Neutrophil (primary cell): ENCODE results near the gene GALNT6.

Experiments
- H3K27ac ChIP-seq: fragments of 200-600 bp; sonication (generic); 2 replicates; pipeline ENCODE4 v1.5.1; 2016; ENCODE audit warnings: mild to moderate bottlenecking, moderate library complexity
- H3K27me3 ChIP-seq: fragments of 200-600 bp; sonication (generic); 2 replicates; pipeline ENCODE4 v1.6.0; 2016; ENCODE audit warnings: mild to moderate bottlenecking
- H3K36me3 ChIP-seq: fragments of 200-600 bp; sonication (generic); 2 replicates; pipeline ENCODE4 v1.5.1; 2017
- H3K4me1 ChIP-seq, 2 experiments: fragments of 200-600 bp in 1 of 2; sonication (generic) in 1 of 2; 1 replicate in 1 of 2; 2 replicates in 1 of 2; pipeline versions ENCODE4 v1.5.1 to v1.6.1; 2013 to 2016; ENCODE audit warnings: low read depth in 1 of 2, low read length in 1 of 2, mild to moderate bottlenecking in 1 of 2, moderate library complexity in 1 of 2; ENCODE audit not compliant: control insufficient read depth in 1 of 2, insufficient read depth in 1 of 2
- H3K4me3 ChIP-seq, 2 experiments: fragments of 200-600 bp in 1 of 2; sonication (generic) in 1 of 2; 1 replicate in 1 of 2; 2 replicates in 1 of 2; pipeline ENCODE4 v1.5.1; 2013 to 2016; ENCODE audit warnings: low read depth in 1 of 2, low read length in 1 of 2, mild to moderate bottlenecking in 1 of 2, moderate library complexity in 1 of 2
- H3K9me3 ChIP-seq: fragments of 200-600 bp; sonication (generic); 2 replicates; pipeline ENCODE4 v1.5.1; 2016
- CTCF ChIP-seq: fragments of 200-600 bp; sonication (generic); IDR thresholded peaks from 2 replicates; pipeline ENCODE4 v1.5.1; 2016; ENCODE audit warnings: antibody characterized with exemption

The GALNT6 gene

GRCh38 chr12:51378749-51379148 is 12.5 kb downstream of the GALNT6 start:
- H3K4me3 ChIP-seq = no peak overlapping the region
- no peaks in the 10 kb centered on the region for H3K9me3 ChIP-seq
- no peaks in the 10 kb centered on the region for H3K27me3 ChIP-seq
- no peak for TF ChIP-seq CTCF
- H3K4me1 ChIP-seq = no peaks in the 10 kb centered on the region
- H3K36me3 ChIP-seq = no peaks in the 10 kb centered on the region
- H3K27ac ChIP-seq = no peak overlapping the region

DNA sequence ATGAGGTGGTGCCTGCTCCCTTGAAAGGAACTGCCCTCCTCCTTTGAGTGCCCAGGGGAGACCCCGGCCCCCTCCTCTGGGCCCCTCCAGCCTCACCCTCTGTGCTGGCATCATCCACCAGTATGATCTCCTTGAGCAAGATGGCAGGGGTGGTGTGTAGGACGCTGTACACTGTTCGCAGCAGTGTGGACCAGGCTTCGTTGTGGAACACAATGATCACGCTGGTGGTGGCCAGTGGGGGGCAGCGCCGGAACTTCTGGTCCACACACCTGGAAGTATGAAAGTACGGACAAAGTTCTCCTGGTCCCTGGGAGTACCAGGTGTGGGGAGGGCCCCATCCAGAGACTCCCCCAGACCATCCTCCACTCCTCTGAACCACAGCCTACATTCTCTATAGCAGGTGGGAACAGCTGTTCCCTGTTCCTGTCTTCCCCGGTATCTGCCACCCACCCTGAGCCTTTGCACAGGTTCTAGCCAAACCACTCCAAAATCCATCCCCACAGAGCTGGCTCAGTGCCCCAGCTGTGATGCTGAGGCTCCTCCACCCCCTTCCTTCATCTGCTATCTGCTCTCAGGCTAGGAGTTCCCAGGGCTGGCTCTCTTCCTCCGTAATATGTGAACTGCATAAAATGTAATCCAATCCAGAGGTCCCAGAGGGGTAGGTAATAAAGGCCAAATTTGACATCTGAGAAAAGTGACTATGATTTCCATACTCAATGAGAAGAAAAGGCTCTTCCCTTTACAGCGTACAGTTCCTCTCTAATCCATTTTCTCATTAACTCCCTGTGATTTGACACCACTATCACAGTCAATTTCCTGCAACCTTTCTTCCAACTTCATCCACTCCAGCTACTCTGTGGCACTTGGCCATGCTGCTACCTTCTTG is 13.9 kb downstream of the GALNT6 start:
- Histone ChIP-seq H3K27me3 (no peaks in the 10 kb centered on the region), H3K4me1 (peaks cover 0 to 7% of the 10 kb centered on the region in 2 experiments), H3K4me3 (no peak overlapping the region), H3K27ac (no peak overlapping the region), H3K9me3 (no peaks in the 10 kb centered on the region), H3K36me3 (no peaks in the 10 kb centered on the region)
- no peak for TF ChIP-seq CTCF

DNA sequence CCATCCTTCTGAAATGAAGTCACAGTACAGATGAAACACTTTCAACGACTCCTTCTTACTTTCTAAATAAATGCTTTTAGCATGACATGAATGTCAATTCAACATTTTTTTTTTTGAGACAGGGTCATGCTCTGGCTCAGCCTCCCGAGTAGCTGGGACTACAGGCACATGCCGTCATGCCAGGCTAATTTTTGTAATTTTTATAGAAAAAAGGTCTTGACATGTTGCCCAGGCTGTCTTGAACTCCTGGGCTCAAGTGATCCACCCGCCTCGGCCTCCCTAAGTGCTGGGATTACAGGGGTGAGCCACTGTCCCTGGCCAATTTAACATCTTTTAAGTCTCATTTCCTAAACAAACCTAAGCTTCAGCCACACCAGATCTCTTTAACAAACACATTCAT is 16.4 kb downstream of the GALNT6 start:
- no peak overlapping the region for H3K27ac ChIP-seq
- no peak overlapping the region for H3K4me3 ChIP-seq
- no peak for TF ChIP-seq CTCF
- H3K27me3 ChIP-seq = no peaks in the 10 kb centered on the region
- peaks cover 0 to 9% of the 10 kb centered on the region in 2 experiments for H3K4me1 ChIP-seq
- H3K9me3 ChIP-seq = no peaks in the 10 kb centered on the region
- H3K36me3 ChIP-seq = no peaks in the 10 kb centered on the region

DNA sequence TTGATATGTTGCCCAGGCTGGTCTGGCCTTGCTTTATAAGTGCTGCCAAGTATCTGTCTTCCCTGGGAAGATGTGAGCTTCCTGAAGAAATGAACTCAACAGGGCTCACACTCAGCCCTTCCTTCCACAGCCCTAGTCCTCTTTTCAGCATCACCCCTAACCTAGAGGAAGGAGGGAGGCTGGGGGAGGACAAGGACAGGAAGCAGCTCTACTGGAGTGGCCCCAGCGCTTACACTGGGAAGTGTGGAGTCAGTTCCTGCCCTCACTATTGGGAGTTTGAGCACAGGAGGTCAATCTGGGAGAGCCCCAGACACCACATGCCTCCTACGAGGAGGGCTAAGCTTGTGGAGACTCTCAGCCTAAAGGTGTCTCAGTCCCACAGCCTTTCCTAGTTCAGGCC is 16.8 kb downstream of the GALNT6 start:
- Histone ChIP-seq H3K36me3 (no peaks in the 10 kb centered on the region), H3K27ac (no peak overlapping the region), H3K27me3 (no peaks in the 10 kb centered on the region), H3K4me3 (no peak overlapping the region), H3K4me1 (peaks cover 3 to 14% of the 10 kb centered on the region in 2 experiments), H3K9me3 (no peaks in the 10 kb centered on the region)
- no peak for TF ChIP-seq CTCF

DNA sequence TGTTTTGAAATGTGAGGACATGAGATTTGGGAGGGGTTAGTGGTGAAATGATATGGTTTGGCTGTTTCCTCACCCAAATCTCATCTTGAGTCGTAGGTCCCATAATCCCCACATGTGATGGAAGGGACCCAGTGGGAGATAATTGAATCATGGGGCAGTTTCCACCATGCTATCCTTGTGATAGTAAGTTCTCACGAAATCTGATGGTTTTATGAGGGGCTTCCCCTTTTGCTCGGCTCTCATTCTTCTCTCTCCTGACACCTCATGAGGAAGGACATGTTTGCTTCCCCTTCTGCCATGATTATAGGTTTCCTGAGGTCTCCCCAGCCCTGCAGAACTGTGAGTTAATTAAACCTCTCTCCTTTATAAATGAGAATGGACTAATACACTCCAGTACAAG is 18.0 kb downstream of the GALNT6 start:
- H3K4me1 ChIP-seq = peaks cover 12 to 24% of the 10 kb centered on the region in 2 experiments
- H3K9me3 ChIP-seq = no peaks in the 10 kb centered on the region
- no peaks in the 10 kb centered on the region for H3K36me3 ChIP-seq
- no peaks in the 10 kb centered on the region for H3K27me3 ChIP-seq
- TF ChIP-seq CTCF = no peak
- H3K4me3 ChIP-seq = no peak overlapping the region
- H3K27ac ChIP-seq = peak overlapping the region; percentile 65
